Measurements from ENCODE around the gene SLC24A3.

DNA sequence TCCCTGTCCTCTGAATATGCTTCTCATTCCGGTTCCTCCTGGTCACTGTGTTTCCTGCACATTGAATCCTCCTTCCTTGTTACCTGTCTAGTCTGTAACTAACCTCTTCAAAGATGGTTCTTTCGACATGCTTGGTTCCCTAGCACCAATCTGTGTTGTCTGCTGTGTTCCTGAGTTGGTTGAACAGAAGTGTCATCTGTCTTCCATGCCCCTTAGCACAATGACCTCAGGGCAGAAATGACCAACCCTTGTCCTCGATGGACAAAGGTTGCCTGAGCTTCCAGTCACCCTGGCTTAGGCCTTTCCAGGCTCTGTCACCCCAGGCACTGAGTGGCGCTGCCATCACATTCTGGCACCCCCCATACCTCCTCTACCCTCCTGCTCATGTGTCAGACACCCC, 278.8 kb downstream of the SLC24A3 start:
- TF ChIP-seq CTCF (conservative IDR thresholded peaks at IDR 0.05; ENCODE audit: low read depth in 2 of 2) (no peak), POLR2AphosphoS5 (IDR thresholded peaks at IDR 0.05; ENCODE audit: low read depth) (no peak), STAT1 (IDR thresholded peaks at IDR 0.05; ENCODE audit: unreplicated experiment) (no peak), REST (IDR thresholded peaks at IDR 0.05; ENCODE audit: unreplicated experiment) (no peak)
